ENCODE results near the gene SIL1. TPM values are rescaled to one million over a fixed set of nuclear protein-coding genes. Genes with fewer than 3 reads are reported as not detected.
"Not testable (repeated sequence)": the region's sequence is repeated elsewhere in the genome, so short reads cannot be mapped to it uniquely, and the experiment has no call there.

Gene SIL1
- total RNA-seq, 2 donors from 2014 or later, result 31.6 to 64.4 TPM

DNA sequence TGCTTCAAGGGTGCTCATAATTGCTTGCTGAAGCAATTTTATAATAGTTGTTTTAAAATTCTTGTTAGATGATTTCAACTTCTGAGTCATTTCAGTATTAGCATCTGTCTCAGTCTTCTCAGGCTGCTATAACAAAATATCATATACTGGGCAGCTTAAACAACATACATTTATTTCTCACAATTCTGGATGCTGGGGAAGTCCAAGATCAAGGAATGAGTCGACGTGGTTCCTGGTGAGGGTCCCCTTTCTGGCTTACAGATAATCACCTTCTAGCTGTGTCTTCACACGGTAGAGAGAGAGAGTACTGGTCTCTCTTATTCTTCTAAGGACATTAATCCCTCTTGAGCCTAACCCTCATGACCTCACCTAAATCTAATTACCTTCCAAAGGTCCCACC is 160.4 kb downstream of the SIL1 start:
- H3K36me3 ChIP-seq, result no peaks in the 10 kb centered on the region
- no peak for DNase-seq
- H3K9me3 ChIP-seq, result no peaks in the 10 kb centered on the region
- H3K27ac ChIP-seq, result no peak overlapping the region
- H3K9ac ChIP-seq (ENCODE audit: low read depth in 2 of 2, low read length in 2 of 2), result no peak overlapping the region
- H3K4me3 ChIP-seq, result no peak overlapping the region
- TF ChIP-seq, protein P1, sequence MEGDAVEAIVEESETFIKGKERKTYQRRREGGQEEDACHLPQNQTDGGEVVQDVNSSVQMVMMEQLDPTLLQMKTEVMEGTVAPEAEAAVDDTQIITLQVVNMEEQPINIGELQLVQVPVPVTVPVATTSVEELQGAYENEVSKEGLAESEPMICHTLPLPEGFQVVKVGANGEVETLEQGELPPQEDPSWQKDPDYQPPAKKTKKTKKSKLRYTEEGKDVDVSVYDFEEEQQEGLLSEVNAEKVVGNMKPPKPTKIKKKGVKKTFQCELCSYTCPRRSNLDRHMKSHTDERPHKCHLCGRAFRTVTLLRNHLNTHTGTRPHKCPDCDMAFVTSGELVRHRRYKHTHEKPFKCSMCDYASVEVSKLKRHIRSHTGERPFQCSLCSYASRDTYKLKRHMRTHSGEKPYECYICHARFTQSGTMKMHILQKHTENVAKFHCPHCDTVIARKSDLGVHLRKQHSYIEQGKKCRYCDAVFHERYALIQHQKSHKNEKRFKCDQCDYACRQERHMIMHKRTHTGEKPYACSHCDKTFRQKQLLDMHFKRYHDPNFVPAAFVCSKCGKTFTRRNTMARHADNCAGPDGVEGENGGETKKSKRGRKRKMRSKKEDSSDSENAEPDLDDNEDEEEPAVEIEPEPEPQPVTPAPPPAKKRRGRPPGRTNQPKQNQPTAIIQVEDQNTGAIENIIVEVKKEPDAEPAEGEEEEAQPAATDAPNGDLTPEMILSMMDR (IDR thresholded peaks at IDR 0.05), result no peak
- H3K27me3 ChIP-seq, result no peaks in the 10 kb centered on the region
- no peaks in the 10 kb centered on the region for H3K4me1 ChIP-seq
- intact Hi-C loops (cut with DNase I), result no loop called here

DNA sequence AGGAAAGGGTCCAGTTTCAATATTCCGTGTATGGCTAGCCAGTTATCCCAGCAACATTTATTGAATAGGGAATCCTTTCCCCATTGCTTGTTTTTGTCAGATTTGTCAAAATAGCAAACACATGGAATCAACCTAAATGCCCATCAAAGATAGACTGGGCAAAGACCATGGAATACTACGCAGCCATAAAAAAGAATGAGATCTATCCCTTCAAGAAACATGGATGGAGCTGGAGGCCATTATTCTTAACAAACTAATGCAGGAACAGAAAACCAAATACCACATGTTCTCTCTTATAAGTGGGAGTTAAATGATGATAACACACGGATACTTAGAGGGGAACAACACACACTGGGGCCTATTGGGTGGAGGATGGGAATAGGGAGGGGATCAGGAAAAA is 161.8 kb downstream of the SIL1 start:
- H3K27ac ChIP-seq; DNase-seq; intact Hi-C loops (cut with DNase I); H3K9ac ChIP-seq (ENCODE audit: low read depth in 2 of 2, low read length in 2 of 2); H3K4me1 ChIP-seq; H3K27me3 ChIP-seq; H3K4me3 ChIP-seq; H3K9me3 ChIP-seq; H3K36me3 ChIP-seq: not testable (repeated sequence)

DNA sequence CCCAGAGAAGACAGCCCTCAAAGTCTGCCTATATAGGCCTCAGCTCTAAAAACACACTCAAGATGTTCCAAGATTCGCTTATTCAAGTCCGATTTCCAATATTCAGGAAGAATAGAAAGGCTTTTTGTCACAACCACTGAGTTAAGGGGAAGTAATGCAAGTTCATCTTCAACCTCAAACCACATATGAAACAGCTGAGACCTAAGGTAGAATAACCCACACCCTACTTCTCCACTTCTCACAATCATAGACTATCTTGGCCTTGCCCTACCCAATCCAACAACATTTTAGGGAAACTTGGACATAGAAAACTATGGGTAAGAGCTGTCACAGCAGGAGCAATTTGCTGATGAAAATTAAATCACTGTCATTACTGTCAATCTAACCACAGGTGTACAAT is 171.0 kb downstream of the SIL1 start:
- no peaks in the 10 kb centered on the region for H3K36me3 ChIP-seq
- H3K4me1 ChIP-seq, result no peaks in the 10 kb centered on the region
- intact Hi-C loops (cut with DNase I), result no loop called here
- no peaks in the 10 kb centered on the region for H3K9me3 ChIP-seq
- H3K27me3 ChIP-seq, result no peaks in the 10 kb centered on the region
- H3K4me3 ChIP-seq, result no peak overlapping the region
- no peak overlapping the region for H3K9ac ChIP-seq (ENCODE audit: low read depth in 2 of 2, low read length in 2 of 2)
- H3K27ac ChIP-seq, result no peak overlapping the region
- DNase-seq, result no peak
- TF ChIP-seq, protein P1 (IDR thresholded peaks at IDR 0.05), result no peak

DNA sequence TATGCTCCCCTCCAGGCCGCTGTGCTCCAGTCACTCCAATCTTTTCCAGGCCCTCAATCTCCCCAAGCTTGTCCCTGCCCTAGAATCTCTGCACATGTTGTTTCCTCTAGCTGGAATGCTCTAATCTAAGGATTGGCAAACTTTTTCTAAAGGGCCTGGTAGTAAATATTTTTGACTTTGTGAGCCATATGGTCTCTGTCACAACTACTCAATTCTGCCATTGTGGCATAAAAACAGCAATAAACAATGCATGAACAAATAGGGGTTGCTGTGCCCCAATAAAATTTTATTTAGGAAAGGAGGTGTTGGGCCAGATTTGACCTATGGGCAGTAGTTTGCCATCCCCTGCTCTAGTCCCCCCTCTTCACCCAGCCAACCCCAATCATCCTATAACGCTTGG is 172.5 kb downstream of the SIL1 start:
- H3K4me1 ChIP-seq, result no peaks in the 10 kb centered on the region
- H3K9me3 ChIP-seq, result no peaks in the 10 kb centered on the region
- H3K36me3 ChIP-seq, result no peaks in the 10 kb centered on the region
- no peak for DNase-seq
- H3K4me3 ChIP-seq, result no peak overlapping the region
- H3K9ac ChIP-seq (ENCODE audit: low read depth in 2 of 2, low read length in 2 of 2), result no peak overlapping the region
- no peak overlapping the region for H3K27ac ChIP-seq
- no peaks in the 10 kb centered on the region for H3K27me3 ChIP-seq
- TF ChIP-seq, protein P1 (IDR thresholded peaks at IDR 0.05), result no peak
- intact Hi-C loops (cut with DNase I), result no loop called here

DNA sequence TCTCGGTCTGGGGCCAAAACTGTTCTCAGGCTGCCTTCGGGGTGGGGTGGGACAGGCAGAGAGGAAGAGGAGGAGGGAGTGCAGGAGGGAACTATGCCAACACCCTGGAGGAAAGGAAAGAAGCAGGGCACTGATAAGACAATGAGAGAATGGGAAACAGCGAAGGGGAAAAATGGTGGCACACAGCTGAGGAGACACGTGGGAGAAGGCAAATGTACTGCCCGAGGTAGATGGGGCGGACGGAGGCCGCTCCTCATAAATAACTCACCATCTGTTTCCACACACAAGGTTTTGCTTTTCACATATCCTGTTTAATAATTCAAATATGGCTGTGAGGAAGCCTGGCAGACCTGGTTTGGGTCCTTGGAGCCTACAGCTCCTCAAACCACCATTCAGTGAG is 174.9 kb downstream of the SIL1 start:
- no peaks in the 10 kb centered on the region for H3K9me3 ChIP-seq
- no peak overlapping the region for H3K27ac ChIP-seq
- no peaks in the 10 kb centered on the region for H3K27me3 ChIP-seq
- H3K36me3 ChIP-seq, result no peaks in the 10 kb centered on the region
- no peak for DNase-seq
- no peaks in the 10 kb centered on the region for H3K4me1 ChIP-seq
- no peak overlapping the region for H3K4me3 ChIP-seq
- TF ChIP-seq, protein P1 (IDR thresholded peaks at IDR 0.05), result no peak
- H3K9ac ChIP-seq (ENCODE audit: low read depth in 2 of 2, low read length in 2 of 2), result no peak overlapping the region
- intact Hi-C loops (cut with DNase I), result no loop called here

DNA sequence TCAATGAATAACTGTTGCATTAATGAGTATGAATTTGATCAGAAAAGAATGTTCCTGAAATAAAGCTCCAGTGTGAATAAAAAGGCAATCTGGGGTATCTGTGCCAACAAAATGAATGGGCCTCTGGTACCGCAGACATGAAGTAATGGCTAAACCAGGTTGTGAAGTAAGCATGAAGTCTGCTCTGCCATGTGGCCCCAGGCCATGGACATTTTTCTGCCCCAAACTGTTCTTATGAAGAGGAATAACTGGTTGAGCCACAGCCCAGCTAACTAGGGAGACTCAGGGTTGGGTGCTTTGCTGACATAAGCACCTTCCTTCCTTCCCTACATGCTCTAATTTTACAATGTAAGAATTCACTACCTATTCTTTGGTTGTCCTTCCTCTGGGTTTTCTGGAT is 175.6 kb downstream of the SIL1 start:
- no peaks in the 10 kb centered on the region for H3K36me3 ChIP-seq

More for the DNA sequence above, 175.6 kb downstream of the SIL1 start:
- H3K4me1 ChIP-seq, result no peaks in the 10 kb centered on the region
- no peak for DNase-seq
- no peak overlapping the region for H3K9ac ChIP-seq (ENCODE audit: low read depth in 2 of 2, low read length in 2 of 2)
- no peaks in the 10 kb centered on the region for H3K27me3 ChIP-seq
- no peaks in the 10 kb centered on the region for H3K9me3 ChIP-seq
- H3K4me3 ChIP-seq, result no peak overlapping the region
- intact Hi-C loops (cut with DNase I), result no loop called here
- H3K27ac ChIP-seq, result no peak overlapping the region
- TF ChIP-seq, protein P1 (IDR thresholded peaks at IDR 0.05), result no peak

All from colonic mucosa (tissue), 4 donors.